GM19351 (cell line): ENCODE data around the gene ACSL5.
"Not testable (repeated sequence)": the region's sequence is repeated elsewhere in the genome, so short reads cannot be mapped to it uniquely, and the experiment has no call there.

Experiments
- ATAC-seq: cut with Tn5 transposase; IDR thresholded peaks from one replicate; pipeline ENCODE4 v1.9.1; 2021; ENCODE audit warnings: mild to moderate bottlenecking, moderate library complexity; ENCODE audit not compliant: unreplicated experiment

ACSL5 gene

DNA sequence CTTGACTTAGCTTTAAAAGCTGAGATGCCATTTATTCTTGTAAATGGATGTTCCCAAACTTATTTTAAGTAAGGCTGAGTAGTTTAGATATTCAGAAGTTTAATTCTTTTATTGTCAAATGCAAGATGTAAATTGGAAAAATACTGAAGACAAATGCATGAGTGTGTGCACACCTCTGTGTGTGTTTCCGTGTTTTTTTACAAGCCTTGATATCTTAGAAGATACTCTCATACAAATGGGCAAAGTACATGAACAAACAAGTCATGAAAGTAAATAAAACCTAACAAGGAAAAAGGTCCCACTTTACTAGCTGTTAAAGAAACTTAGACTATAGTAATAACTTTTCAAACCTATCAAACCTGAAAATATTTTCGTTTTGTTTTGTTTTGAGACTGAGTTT, 29.0 kb downstream of the ACSL5 start:
- no peak for ATAC-seq

DNA sequence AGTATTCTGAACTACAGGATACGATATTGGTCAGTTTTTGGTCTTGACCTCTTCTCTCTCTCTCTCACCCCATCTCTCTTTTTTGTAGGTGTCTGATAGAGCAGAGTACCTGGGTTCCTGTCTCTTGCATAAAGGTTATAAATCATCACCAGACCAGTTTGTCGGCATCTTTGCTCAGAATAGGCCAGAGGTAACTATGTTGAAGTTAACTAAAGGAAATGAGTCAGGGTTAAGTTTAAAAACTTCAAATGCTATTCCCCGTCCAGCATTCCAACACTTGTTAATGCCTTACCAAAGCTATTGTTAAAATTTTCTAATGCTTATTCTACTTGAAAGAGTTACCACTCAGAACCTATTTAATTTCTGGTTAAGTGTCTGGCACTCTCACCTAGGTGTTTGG, 30.7 kb downstream of the ACSL5 start:
- no peak for ATAC-seq

GRCh38 chr10:112406806-112407205, 32.9 kb downstream of the ACSL5 start:
- not testable (repeated sequence) for ATAC-seq

DNA sequence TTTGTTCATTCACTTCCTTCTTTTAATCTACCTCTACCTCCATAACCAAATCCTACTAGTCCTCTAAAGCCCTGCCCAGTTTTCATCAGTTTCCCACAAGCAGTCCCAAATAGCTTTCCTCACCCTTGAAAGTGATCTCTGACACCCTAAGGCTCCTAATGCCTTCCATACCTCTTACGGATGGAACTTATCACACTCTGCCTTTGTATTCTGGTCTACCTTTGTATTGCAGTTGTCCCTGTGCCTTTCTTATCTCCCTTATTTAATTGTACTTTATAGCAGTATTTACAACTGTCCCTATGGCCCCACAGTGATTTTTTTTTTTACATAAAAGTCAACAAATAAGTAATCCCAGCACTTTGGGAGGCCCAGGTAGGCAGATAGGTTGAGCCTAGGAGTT, 33.8 kb downstream of the ACSL5 start:
- no peak for ATAC-seq

- ATAC-seq, result no peak
These were observed 35.4 kb downstream of the ACSL5 start for GRCh38 chr10:112409299-112409698.

DNA sequence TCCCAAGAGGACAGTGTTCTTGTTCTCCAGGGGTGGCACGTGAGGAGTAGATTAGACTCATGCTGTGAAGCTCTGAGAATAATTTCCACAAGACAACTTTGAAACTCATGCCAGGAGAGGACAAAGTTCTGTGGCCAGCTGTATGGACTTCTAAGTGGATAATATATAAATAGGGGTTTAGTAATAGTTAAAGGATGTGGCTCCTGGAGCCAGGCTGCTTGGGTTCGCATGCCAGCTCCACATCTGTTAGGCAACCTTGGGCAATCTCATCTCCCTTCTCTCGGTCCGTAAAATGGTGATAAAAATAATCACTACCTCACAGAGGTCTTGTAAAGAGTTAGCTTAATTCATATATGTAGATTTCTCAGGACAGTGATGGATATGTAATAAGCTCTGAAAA, 35.8 kb downstream of the ACSL5 start:
- no peak for ATAC-seq

DNA sequence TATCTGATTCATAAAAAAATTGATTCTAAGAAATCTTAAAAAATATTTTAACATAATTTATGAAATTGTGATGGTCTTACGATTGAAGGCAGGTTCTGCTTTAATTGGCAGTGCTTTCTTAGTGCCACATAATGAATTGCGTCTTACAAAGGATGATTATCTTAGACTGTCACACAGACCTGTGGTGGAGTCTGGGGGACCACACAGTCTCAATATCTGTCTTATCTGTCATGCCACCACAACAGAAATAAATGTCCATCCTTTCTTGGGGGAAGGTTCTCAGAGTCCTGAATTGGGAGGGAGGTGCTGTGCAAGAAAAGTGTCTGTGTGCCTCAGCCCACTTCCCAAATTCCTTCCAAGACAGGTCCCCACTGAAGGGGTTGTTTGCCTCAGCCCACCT, 38.8 kb downstream of the ACSL5 start:
- no peak for ATAC-seq

DNA sequence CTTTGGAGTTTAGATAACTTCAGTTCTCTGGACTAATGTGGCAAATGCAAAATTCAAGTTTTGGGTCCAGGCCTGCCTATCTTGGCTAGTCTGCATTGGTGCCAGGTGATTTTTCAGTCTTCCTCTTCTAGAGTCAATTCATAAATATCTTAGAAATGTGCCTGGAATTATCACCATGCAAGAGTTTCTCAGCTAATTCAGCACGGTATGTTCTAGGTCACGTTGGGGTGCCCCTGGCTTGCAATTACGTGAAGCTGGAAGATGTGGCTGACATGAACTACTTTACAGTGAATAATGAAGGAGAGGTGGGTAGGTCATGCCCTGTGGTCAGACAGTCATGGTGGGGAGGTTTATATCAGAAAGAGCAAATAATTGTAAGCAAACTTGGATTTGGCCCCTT, 47.8 kb downstream of the ACSL5 start:
- no peak for ATAC-seq

DNA sequence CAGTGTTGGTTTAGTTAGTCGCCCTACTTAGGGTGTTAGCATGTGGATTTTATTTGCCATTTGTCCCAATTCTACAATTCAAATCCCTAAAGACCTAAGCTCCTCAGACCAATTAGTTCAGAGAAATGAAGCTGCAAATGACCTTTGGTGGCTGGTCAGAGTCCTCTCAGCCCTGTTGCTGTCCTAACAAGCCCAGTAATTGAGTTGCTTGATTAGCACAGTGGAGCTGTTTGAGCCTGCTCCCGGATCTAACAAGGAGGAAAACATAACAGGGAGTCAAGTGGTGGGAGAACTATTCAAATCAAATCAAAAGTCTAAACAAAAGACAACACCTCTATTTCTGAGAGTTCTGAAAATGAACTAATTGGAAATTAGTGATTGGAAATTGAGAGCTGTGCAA, 50.7 kb downstream of the ACSL5 start:
- no peak for ATAC-seq

DNA sequence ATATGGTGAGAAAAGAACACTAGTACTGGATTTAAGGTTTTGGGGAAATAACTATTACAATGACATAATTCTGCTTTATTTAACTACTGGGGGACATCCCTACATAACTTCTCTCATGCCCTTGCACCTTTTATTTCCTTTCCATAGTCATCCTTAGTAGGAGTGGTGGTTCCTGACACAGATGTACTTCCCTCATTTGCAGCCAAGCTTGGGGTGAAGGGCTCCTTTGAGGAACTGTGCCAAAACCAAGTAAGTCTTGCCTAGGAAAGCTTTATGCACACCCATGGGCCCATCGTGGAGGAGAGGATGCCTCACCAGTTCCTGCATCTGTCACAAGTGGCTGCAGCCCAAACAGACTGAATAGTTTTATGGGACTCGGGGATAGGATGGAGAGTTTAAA, 52.2 kb downstream of the ACSL5 start:
- no peak for ATAC-seq

- ATAC-seq, result no peak
These were observed 55.2 kb downstream of the ACSL5 start for GRCh38 chr10:112429147-112429546.

GRCh38 chr10:112429654-112430230, 55.8 kb downstream of the ACSL5 start:
- ATAC-seq, result no peak

DNA sequence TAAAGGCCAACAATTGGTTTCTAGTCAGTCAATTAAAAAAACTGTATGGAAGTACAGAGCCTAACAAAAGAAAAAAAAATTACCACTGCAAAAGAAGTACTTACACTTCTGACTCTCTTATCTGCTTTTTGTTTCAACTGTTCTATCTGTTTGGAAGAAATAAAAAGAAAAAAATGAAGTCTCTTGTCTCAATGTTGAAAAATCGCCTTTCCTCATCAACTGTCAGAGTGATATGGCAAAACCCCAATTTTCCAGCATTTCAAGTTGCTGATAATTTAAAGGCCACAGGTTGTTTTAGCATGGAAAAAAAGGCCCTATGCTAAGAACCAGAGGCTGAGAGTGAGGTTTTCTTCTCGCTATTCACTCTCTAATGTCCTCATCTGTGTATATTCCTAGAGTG, 59.2 kb downstream of the ACSL5 start:
- ATAC-seq, result no peak

DNA sequence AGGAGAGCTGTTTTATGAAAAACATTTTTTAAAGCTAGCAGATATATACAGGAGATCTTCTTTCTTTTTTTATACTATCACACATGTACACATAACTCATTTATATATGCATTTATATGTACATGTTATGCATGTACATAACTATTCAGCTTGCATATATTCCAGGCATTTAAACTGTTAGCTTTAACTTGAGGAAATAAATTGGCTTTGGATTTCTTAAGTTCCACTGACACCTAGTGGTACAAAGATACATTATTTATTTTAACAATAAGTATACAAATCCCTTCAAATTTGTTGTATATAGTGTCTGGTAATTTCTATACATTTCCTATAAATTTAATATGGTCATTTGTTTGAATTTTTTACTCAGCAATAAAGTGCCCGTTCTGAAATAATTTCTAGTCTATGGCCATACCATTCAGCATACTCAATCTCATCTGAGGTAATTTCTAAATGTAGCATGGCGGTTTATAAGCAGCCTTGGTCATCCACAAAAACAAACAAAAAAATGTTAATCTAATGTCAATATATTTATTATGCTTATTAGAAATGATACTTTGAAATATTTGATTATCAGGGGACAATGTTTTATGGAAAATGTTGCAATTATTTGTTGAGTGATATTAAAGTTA, 61.2 kb downstream of the ACSL5 start:
- no peak for ATAC-seq

- ATAC-seq, result no peak
These were observed 64.4 kb downstream of the ACSL5 start for GRCh38 chr10:112438356-112438755.

DNA sequence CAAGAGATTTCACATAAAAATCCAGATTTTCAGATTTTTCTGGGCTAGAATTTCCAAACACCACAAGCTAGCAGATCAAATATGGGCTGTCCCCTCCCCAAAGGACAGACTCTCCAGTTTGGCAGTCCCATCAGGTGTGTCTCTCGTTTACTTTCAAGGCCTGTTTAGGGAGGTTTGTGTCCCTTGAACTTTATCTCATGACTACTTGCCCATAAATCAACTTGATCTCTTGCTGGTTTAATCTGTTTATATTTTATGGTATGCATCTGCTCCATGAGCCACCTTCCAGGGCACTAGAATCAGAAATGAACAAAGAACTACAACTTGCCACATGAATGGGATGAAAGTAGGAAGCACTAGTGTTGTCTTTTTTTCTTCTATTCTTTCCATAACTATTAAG, 67.6 kb downstream of the ACSL5 start:
- no peak for ATAC-seq

DNA sequence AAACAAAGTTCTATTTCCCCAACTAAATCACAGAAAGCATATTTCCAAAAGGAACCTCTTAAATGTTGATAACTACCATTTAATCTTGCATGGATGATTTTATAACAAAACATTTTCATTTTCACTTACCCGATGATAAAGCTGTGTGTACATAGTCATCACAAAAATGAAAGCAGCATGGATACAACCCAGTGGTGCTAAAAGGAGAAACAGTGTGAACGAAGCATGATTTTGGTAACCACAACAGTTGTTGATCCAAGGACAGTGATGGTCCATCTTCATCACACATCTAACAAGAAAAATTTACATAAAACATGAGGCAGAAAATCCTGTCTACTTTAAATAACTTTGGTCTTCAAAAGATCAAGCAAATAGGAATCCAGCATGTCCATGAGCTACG, 68.1 kb downstream of the ACSL5 start:
- no peak for ATAC-seq

- no peak for ATAC-seq
These were observed 72.3 kb downstream of the ACSL5 start for GRCh38 chr10:112446055-112446854.

GRCh38 chr10:112446855-112447619, 73.1 kb downstream of the ACSL5 start, which contains the start of the genes VTI1A and ZDHHC6:
VTI1A (plus strand) TSS chr10:112447215; CDS start chr10:112447374, 159 bp downstream.
ZDHHC6 (minus strand) TSS chr10:112446914; CDS start chr10:112445436, 1,478 bp downstream.
- ATAC-seq, result peak; percentile 92

DNA sequence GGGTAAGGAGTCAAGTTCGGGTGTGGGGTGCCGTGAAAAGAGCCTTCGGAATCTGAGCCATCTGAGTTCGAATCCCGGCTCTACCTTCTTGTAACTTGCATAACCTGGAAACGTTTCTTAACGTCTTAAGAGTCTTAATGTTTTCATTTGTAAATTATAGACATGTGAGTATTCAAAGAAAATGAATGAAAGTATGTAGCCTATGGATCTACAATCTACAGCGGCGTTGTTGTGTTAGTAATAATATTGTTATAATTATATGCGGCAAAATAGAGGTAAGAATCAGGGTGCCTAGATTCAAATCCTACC, 73.7 kb downstream of the ACSL5 start:
- ATAC-seq, result no peak

- ATAC-seq, result no peak
These were observed 75.0 kb downstream of the ACSL5 start for GRCh38 chr10:112448888-112449287.
